GM04503 (cell line): ENCODE data around the gene ZBED1.
A peak's percentile ranks its signal among the peaks of the same experiment; 100 is the strongest.

Source experiments
- DNase-seq: peaks from one replicate; pipeline ENCODE4 v3.0.0-alpha.2; 2012; ENCODE audit warnings: low read depth

ZBED1 gene

DNA sequence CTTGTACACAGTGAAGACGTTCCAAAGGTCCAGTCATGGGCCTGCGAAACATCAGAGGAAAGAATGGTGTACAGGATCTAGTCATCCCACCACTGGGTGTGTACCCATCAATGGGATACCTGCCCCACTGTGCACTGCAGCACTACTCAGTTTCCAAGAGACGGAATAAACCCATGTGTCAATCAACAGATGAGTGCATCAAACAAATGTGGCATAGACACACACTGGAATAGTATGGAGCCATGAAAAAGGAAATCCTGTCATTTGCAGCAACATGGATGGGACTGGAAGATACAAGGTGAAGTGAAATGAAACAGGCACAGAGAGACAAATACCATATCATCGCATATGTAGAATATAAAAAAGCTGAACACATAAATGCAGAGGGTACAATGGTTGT is 48.0 kb downstream of the ZBED1 start:
- no peak for DNase-seq

DNA sequence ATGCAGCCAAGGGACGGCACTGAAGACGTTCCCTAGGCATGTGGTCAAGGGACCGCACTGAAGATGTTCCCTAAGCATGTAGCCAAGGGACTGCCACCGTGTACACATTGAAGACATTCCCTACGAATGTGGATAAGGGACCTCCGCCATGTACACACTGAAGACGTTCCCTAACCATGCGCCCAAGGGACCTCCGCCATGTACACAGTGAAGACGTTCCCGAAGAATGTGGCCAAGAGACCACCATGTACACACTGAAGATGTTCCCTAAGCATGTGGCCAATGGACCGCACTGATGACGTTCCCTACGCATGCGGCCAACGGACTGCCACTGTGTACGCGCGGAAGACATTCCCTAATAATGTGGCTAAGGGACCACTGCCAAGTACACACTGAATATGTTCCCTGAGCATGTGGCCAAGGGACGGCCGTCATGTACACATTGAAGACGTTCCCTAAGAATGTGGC is 48.4 kb downstream of the ZBED1 start:
- no peak for DNase-seq

DNA sequence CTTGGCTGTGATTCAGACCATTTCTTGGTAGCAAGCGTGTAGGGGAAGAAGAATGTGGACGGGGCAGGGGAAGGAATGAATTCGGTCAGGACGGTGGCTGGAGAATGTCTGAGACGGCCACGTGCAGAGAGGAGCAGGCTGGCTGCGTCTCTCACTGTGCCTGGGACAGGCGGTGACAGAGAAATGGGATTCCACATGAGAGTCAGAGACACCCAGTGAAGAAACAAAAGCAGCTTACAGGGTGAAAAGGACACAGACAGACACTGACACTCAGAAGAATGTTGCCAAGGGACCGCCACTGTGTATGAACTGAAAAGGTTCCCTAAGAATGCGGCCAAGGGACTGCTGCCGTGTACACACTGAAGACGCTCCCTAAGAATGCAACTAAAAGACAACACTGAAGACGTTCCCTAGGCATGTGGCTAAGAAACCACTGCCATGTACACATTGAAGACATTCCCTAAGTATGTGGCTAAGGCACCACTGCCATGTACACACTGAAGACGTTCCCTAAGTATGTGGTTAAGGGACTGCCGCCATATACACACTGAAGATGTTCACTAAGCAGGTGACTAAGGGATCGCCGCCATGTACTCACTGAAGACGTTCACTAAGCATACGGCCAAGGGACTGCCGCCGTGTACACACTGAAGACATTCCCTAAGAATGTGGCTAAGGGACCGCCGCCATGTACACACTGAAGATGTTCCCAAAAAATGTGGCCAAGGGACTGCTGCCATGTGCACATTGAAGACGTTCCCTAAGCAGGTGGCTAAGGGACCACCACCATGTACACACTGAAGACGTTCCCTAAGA is 49.1 kb downstream of the ZBED1 start:
- DNase-seq, result peak; percentile 11

DNA sequence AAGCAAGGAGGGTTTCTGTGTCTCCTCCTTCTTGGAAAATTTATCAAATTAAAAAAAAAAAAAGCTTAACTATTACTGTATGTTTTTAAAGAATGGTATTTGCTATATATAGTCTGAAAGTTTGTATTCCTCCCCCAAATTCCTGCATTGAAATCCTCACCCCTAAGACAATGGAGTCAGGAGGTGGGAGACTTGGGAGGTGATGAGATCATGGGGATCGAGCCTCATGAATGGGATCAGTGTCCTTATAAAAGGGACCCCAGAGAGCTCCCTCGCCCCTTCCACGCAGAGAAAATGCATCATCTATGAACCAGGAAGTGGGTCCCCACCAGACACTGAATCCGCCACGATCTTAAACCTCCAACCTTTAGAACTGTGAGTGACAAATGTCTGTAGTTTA is 50.1 kb downstream of the ZBED1 start:
- no peak for DNase-seq

DNA sequence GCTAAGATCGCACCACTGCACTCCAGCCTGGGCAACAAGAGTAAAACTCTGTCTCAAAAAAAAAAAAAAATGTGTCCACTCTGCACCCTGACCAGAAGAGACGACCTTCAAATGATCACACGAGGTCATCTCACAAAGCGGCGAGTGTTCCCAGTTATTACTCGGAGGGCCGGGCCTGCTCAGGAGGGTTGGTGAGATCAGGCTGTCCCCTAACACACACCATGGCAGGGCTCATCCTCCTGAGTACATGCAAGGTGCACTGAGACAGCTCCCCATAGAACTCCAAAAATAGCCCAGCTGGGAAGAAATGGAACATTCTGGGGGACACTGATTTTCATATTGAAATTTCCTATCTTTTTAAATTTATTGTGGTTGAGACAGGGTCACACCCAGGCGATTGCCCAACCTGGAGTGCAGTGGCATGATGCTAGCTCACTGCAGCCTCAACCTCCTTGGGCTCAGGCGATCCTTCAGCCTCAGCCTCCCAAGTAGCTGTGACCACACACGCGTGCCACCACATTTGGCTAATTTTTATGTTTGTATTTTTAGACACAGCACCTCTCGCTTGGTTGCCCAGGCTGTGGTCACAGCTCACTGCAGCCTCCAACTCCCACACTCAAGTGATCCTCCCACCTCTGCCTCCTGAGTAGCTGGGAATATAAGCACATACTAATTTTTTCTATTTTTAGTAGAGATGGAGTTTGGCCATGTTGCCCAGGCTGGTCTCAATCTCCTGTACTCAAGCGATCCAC is 51.5 kb downstream of the ZBED1 start:
- DNase-seq, result no peak

DNA sequence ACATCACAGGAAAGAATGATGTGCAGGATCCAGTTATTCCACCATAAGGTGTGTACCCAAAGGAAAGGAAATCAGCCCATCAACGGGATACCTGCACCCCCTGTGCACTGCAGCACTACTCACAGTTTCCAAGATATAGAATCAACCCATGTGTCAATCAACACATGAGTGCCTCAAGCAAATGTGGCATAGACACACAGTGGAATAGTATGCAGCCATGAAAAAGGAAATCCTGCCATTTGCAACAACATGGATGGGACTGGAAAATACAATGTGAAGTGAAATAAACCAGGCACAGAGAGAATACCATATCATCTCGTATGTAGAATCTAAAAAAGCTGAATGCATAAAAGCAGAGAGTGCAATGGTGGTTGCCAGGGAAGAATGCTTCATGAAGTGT is 53.3 kb downstream of the ZBED1 start:
- DNase-seq, result no peak

DNA sequence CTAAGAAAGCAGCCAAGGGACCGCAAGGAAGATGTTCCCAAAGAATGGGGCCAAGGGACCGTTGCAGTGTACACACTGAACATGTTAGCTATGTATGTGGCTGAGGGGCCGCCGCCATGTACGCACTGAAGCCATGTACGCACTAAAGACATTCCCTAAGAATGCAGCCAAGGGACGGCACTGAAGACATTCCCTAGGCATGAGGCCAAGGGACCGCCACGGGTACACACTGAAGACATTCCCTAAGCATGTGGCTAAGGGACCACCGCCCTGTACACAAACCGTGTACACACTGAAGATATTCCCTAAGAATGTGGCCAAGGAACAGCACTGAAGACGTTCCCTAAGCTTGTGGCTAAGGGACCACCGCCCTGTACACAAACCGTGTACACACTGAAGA is 54.0 kb downstream of the ZBED1 start:
- DNase-seq, result no peak

DNA sequence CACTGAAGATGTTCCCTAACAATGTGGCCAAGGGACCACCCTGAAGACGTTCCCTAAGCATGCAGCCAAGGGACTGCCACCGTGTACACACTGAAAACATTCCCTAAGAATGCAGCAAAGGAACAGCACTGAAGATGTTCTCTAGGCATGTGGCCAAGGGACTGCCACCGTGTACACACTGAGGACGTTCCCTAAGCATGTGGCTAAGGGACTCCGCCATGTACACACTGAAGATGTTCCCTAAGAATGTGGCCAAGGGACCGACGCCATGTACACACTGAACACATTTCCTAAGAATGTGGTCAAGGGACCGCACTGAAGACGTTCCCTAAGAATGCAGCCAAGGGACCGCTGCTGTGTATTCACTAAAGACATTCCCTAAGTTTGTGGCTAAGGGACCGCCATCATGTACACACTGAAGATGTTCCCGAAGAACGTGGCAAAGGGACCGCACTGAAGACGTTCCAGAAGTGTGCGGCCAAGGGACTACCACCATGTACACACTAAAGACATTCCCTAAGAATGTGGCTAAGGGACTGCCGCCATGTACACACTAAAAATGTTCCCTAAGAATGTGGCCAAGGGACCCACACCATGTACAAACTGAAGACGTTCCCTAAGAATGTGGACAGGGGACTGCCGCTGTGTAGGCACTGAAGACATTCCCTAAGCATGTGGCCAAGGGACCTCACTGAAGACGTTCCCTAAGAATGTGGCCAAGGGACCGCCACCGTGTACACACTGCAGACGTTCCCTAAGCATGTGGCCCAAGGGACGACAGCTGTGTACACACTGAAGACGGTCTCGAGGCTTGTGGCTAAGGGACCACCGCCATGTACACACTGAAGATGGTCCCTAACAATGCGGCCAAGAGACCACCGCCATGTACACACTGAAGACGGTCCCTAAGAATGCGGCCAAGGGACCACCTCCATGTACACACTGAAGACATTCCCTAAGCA is 54.8 kb downstream of the ZBED1 start:
- DNase-seq, result no peak

DNA sequence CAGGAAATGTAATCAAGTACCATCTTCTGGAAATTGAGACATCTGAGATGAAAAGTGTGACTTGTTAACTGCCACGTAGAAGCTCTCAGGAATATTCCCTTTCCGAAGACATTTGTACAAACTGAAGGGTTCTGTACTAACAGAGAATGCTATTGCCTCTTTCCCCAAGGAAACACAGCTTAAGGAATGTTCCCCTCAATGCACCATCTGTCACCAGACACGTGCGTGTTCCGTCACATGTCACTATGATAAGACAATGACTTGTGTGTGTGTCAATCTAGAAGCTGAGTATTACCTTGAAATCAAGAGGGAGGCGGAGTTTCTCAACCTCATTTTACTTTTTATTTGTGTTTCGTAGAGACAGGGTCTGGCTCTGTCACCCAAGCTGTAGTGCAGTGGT is 58.1 kb downstream of the ZBED1 start:
- no peak for DNase-seq

DNA sequence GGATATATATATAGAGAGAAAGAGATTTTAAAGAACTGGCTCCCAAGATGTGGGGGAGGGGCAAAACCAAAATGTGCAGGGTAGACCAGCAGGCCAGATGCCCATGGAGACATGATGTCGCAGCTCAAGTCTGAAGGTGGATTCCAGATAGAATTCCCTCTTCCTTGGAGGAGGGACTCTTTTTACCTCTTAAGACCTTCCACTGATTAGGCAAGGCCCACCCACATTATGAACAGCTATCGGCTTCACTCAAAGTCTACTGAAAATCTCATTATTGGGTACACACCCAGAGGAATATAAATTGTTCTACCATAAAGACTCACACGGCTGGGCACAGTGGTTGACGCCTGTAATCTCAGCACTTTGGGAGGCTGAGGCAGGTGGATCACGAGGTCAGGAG is 59.3 kb downstream of the ZBED1 start:
- no peak for DNase-seq

DNA sequence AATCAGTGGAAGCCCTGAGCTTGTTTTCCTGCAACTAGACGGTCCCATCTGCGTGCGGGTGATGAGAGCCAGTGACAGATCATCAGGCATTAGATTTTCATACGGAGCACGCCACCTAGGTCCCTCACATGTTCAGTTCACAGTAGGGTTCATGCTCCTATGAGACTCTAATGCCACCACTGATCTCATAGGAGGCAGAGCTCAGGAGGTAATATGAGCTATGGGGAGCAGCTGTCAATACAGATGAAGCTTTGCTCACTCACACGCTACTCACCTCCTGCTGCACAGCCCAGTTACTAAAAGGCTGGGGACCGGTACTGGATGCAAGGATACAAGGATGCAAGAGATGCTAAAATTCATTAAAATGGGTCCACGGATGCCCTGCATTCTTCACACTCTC is 61.2 kb downstream of the ZBED1 start:
- DNase-seq, result no peak
